Stimulated activated CD4-positive, alpha-beta T cell treated with anti-CD3 and anti-CD28 coated beads, Interleukin-12 subunit alpha, Interleukin-12 subunit beta, amount 100 ng/mL, for 24 hours (primary cell): ENCODE data around the gene FGD4.
A peak's percentile ranks its signal among the peaks of the same experiment; 100 is the strongest.

Source experiments
- DNase-seq, 2 experiments: peaks; one replicate each; pipeline ENCODE4 v3.0.0-alpha.2; 2020; ENCODE audit warnings: low read depth in 2 of 2

The FGD4 gene

DNA sequence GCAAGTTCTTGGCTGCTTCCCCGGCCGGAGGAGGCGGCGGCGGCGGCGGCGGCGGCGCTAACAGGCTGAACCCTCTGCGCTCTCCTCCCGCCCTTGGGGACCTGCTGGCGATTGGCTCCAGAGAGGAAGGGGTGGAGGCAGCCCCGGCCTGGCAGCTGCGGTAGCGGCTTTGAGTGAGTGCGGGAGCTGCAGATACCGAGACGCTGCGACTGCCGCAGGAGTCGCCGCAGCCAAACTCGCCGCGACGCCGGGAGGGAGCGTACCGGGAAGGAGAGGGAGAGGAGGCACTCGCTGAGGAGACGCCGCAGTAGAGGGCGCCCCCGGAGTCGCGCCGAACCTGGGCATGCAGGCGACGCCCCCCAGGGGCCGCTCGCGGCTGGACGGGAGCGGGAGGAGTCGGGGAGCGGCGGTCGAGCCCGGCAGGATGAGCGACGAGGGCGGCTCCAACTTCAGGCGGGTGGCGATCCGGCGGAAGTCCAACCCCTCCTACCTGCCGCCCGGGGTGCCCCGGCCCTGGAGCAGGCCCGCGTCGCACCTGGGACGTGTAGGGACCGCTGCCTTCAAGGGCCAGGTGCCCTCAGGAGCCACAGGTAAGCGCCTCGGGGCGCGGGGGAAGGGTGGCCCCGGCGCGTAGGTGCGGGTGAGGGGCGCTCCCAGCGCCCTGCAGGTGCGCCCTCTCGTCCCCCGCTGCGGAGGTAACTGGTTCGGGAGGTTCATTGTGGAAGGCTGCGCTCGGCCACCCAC is at the start of gene FGD4:
FGD4 (plus strand) TSS at position 189 of the 744 bp plus-strand sequence.
- DNase-seq, result peak; percentile 20 to 47

DNA sequence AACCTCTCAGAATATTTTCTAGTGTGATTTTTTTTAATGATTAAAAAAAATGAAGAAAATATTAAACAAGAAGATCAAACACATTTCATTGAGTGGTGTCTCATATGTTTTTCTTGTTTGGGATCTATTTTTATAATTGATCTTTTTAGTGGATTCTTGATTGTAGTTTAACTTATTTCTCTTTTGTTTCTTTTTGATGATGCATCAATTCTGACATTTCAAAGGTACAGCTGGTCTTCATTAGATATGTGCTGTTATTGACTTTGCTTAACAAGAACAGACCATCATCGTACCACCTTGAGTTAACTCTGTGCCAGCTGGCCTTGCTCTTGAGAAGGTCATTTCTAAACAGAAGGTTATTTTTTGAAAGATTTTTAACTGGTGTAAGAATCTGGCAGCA is 45.8 kb upstream of the FGD4 start:
- no peak for DNase-seq

DNA sequence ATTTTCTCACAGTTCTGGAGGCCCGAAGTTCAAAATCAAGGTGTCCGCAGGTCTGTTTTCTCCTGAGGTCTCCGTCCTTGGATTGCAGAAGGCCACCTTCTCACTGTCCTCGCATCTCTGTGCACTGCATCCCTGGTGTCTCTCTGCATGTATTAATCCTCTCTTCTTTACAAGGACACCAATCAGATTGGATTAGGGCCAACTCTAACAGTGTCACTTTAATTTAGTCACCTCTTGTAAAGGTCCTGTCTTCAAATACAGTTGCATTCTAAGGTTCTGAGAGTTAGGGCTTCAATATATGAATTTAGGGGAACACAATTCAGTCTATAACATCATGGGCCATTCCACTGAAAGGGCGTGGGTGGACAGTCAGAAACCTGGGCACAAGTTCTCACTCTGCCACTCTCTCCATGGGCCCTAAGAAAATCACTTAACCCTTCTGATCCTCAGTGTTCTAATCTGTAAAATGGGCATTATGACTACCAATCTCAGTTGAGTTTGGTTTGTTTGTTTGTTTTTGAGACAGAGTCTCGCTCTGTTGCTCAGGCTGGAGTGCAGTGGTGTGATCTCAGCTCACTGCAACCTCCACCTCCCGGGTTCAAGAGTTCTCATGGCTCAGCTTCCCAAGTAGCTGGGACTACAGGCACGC is 41.6 kb upstream of the FGD4 start:
- DNase-seq, result no peak

DNA sequence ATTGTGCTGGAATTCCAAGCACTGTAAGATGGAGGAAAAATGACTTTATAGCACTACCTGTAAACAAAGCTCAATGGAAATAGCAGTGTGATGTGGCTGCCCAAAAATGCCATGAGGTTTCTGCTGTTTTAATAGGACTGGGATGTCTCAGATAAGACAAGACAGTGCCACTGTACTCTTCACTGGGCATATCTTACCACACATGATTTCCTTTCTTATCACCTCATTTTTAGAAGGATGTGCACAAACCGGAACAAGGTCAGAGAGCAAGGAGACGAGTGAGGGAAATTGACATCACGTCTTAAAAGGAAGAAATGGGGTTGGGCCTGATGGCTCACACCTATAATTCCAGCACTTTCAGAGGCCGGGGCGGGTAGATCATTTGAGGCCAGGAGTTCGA is 38.4 kb upstream of the FGD4 start:
- no peak for DNase-seq

DNA sequence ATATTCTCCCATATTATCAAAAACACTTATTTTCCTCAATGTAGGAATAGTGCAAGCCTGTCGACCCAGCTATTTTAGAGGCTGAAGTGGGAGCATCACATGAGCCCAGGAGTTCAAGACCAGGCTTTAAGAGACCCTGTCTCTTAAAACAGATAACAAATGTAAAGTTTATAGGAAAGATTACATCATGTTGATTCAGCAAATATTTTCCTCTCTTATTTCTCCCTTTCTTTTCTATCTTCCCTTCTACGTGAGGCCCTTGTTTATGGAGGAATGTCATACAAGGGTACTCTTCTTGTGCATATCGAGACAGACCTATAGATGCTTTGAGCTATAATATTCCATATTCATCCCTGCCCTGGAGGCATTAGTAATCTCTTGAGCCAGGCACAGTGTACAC is 36.5 kb upstream of the FGD4 start:
- DNase-seq, result no peak

DNA sequence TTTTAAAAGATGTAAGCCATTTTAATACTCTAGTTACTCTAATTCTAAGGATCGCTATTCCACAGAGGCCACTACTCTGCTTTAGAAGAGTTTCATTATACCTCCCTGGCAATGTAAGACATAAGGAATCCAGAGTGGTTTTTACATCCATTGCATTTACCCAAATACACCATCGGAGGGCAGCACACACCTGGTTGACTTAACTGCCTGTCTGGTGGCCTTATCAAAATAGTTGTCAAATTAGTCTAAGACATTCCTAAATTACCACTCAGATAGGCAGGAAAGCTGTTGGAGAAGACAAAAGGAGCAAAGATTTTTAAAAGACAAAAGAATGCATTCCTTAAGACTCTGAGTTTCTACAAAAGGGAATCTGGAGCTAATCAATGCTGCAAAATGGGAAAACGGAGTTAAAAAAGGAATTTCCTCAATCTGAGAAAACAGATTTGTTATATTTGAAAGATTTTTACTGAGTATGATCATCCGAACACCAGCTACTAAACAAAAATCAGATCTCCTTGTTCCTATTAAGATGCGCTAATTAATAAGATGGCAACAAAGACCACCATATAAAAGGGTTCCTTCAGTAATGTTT is 33.8 kb upstream of the FGD4 start:
- peak in 1 of 2 experiments; percentile 17 for DNase-seq

- DNase-seq, result no peak
These were observed 32.6 kb upstream of the FGD4 start for GRCh38 chr12:32366714-32367113.

GRCh38 chr12:32367381-32367780 is 32.0 kb upstream of the FGD4 start:
- DNase-seq, result no peak

DNA sequence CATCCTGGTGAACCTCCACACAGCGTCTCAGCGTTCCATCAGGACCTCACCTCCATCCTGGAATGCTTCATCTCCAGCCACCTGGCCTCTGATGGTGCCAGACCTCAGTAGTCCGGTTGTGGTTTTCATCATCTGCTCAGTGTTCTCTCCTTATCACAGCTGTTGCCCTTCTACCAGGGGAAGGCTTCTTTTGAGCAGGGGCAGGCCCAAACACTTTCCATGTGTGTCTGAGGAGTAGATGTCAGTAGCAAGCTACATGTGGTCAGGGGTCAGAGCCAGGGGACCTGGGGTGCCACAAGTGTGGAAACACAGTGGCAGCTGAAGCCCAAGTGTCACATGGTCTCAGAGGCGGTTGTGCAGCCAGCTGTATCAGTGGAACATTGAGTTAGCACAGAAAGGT is 30.2 kb upstream of the FGD4 start:
- DNase-seq, result no peak

GRCh38 chr12:32377344-32378055 is 21.9 kb upstream of the FGD4 start:
- no peak for DNase-seq

DNA sequence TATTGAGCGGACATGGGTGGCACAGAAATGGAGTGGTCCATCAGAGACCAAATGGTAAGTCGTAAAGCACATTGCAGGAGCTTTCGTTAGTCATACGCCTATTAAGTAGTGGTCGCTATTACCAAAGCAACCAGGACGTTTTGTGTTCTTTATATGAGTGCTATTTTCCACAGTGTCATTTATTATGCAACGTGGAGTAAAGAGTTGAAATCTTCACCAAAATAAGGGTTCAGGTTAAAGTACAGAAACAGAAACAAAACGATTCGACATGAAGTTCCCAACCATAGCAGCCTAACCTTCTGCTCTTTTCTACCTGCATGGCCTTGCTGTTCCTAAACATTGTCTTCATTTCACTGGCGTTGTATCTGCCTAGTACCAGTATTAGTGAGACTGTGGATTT is 20.1 kb upstream of the FGD4 start:
- DNase-seq, result no peak

DNA sequence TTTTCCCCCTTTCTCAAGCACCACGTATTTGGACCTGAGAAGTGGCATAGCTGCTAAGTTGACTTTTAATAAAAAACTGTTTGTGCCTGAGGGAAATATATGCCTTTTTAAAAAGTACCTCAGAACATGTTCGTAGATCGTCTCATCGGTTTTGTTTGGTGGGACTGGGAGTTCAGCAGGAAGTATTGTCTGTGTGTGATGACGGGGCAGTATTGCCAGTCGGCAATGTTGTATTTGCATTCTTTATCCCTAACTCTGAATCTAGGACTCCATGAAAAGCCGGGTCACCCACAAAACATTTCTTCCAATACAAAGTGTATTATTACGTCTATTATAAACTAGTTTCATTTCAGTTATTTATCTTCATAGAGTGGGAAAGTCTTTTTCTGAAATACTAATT is 19.7 kb upstream of the FGD4 start:
- DNase-seq, result no peak

GRCh38 chr12:32382226-32382625 is 17.1 kb upstream of the FGD4 start:
- DNase-seq, result no peak

GRCh38 chr12:32390572-32391219 is 8.7 kb upstream of the FGD4 start:
- DNase-seq, result no peak

DNA sequence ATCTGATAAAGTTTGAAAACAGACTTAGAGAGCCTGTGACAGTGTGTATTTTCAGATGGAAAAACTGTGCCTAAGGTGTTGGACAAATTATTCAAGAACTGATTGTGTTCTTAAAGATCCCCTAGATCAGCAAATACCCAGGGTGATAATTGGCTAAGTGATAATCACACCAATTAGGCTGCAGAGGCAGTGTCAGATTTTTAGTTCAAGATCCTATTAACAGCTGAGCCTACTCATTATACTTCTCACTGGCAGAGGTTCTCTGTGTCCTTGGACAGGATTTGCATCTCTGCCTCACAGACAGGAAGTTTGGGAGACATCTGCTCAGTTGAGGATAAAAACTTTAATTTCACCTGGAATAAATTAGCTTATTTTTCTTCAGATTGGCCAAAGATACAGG is 4.3 kb upstream of the FGD4 start:
- DNase-seq, result no peak

DNA sequence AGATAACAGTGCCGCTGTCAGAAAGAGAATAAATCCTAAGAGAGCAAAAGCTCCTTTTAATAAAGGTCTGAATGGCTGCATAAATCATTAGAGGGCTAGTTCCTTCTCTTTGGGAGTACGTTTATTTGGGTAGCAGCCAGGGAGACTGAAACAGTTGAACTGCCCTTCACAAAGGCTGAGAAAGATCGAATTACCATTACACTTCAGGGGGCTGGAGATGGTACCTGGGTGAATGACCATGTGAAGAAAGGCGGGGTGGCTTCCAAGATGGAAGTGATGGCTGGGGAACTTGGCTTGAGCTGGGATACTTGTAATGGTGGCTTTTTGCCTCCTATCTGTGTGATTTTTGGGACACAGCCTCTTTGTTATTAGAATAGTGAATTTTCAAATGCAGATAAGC is 1.7 kb upstream of the FGD4 start:
- DNase-seq, result no peak

DNA sequence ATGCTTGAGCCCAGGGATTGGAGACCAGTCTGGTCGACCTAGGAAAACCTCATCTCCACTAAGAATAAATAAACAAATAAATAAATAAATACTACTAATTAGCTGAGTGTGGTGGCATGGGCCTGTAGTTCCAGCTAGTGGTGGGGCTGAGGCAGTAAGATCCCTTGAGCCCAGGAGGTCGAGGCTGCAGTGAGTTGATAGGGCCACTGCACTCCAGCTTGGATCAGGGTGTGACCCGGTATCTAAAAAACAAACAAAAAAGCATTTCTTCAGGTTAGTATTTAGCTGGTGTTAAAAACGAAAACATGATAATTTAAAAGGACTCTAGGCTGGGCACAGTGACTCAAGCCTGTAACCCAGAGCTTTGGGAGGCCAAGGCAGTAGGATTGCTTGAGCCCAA is 1.2 kb upstream of the FGD4 start:
- DNase-seq, result no peak

GRCh38 chr12:32398816-32399369 is 465 bp upstream of the FGD4 start:
- no peak for DNase-seq

DNA sequence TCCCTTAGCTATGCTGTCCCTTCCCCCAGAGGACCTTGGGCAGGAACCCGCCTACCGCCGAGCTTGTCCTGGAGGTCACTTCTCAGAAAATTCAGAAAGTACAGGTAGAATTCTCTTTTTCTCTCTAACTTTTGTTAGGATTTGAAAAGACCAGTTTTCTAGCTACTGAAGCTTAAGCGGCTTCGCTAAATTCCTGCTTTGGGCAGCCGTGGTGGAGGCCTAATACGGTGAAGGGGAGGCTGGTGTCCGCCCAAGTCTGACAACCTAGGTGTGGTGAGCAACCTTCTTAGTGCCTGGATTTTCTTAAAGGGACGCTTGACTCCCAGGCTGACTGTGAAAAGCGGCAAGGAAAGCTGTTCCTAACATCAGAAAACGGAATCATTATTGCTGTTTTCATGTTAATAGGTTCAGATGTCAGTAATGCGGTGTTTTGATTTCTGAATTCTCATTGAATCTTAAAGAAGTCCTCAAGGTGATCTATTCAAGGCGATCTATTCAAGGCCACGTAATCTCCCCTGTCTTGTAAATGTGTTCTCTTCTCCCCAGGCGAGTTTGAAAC is 835 bp downstream of the FGD4 start:
- DNase-seq, result no peak

DNA sequence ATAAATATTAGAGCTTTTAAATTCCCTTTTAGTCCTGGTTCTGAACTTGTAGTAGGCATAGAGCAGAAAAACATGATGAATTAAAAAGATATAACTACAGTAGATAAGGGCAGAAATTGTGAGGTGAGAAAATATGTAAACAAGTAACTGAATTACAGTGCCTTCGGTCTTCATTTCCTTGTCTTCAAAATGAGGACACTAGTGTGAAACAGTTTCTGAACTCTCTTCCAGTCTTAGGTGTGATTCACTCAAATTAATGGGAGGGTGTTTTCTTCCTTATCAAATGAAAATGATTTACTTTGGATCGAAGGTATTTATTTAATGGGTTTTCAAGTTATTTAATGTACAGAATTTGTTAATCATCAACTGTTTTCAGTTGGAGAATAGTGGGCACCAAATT is 1.5 kb downstream of the FGD4 start:
- no peak for DNase-seq

GRCh38 chr12:32402170-32402569 is 2.8 kb downstream of the FGD4 start:
- no peak for DNase-seq
